Gastroesophageal sphincter (tissue), 4 donors: ENCODE data around the gene HEYL. TPM values are rescaled to one million over a fixed set of nuclear protein-coding genes. Genes with fewer than 3 reads are reported as not detected.

ENCODE experiments used
- ATAC-seq: fragments of 150-250 bp; one replicate; pipeline ENCODE4 v1.9.1; 2016; ENCODE audit warnings: mild to moderate bottlenecking, moderate library complexity
- H3K27ac ChIP-seq, 4 donors: fragments of 200-600 bp; sonication (generic) in 3 of 4; 1 replicate in 3 of 4; 2 replicates in 1 of 4; pipeline ENCODE4 v1.5.1; 2016 to 2019
- H3K27me3 ChIP-seq: fragments of 200-600 bp; sonication (generic); one replicate; pipeline ENCODE4 v1.5.1; 2019
- H3K36me3 ChIP-seq, 2 donors: fragments of 200-600 bp; sonication (generic); one replicate each; pipeline ENCODE4 v1.5.1; 2019; ENCODE audit warnings: control low read depth in 1 of 2
- H3K4me1 ChIP-seq, 3 donors: fragments of 200-600 bp; sonication (generic); 1 replicate in 2 of 3; 2 replicates in 1 of 3; pipeline ENCODE4 v1.5.1; 2016 to 2019; ENCODE audit warnings: control low read depth in 2 of 3
- H3K4me3 ChIP-seq, 2 donors: fragments of 200-600 bp; sonication (generic); one replicate each; pipeline ENCODE4 v1.5.1; 2019; ENCODE audit warnings: mild to moderate bottlenecking in 1 of 2, moderate library complexity in 1 of 2
- H3K9me3 ChIP-seq, 3 donors: fragments of 200-600 bp; sonication (generic); one replicate each; pipeline ENCODE4 v1.5.1; 2017 to 2019; ENCODE audit warnings: control low read depth in 2 of 3
- CTCF ChIP-seq, 4 experiments: fragments of 200-600 bp in 2 of 4; fragments of 450-650 bp in 2 of 4; sonication (generic) in 1 of 4; IDR thresholded peaks; one replicate each; pipeline ENCODE4 v1.5.1; 2017 to 2019; ENCODE audit warnings: antibody characterized with exemption in 4 of 4, mild to moderate bottlenecking in 2 of 4, moderate library complexity in 2 of 4
- EP300 ChIP-seq: sonication (generic); formaldehyde crosslinking; IDR thresholded peaks from one replicate; pipeline ENCODE4 v1.6.1; 2017; ENCODE audit warnings: antibody characterized with exemption, mild to moderate bottlenecking
- POLR2A ChIP-seq, 2 donors: fragments of 450-650 bp; IDR thresholded peaks; one replicate each; pipeline ENCODE4 v1.6.1; 2017; ENCODE audit warnings: antibody characterized with exemption in 2 of 2, mild to moderate bottlenecking in 2 of 2, moderate library complexity in 1 of 2
- POLR2AphosphoS5 ChIP-seq: sonication (generic); formaldehyde crosslinking; IDR thresholded peaks from one replicate; pipeline ENCODE4 v1.6.1; 2017; ENCODE audit warnings: antibody characterized with exemption
- WGBS, 2 donors: methylation state at CpG; one replicate each; pipeline ENCODE4 v1.1.5; 2018; ENCODE audit warnings: low coverage in 1 of 2; 5-methylcytosine and 5-hydroxymethylcytosine counted together
- total RNA-seq, 4 donors: library from RNA; depleted of rRNA; stranded (reverse); fragments of >200 nt; gene quantifications; one replicate each; pipeline ENCODE4 v1.1.0, GENCODE V29; 2016

Gene HEYL
- total RNA-seq, 4 donors from 2014 or later, result 3.0 to 8.4 (median 6.0) TPM

- WGBS, 2 donors, result 100% methylated on average over 2 of the region's 8 CpGs; no CpG with 5 or more reads in 1 of the 2 donors
- no peaks in the 10 kb centered on the region for H3K4me1 ChIP-seq
- no peak overlapping the region for H3K27ac ChIP-seq
- H3K9me3 ChIP-seq, result no peaks in the 10 kb centered on the region
- TF ChIP-seq EP300 (no peak), POLR2A (IDR thresholded peaks at IDR 0.05) (no peak), POLR2AphosphoS5 (no peak), CTCF (IDR thresholded peaks at IDR 0.05) (no peak)
- H3K36me3 ChIP-seq, result no peaks in the 10 kb centered on the region
- ATAC-seq, result no peak
- no peak overlapping the region for H3K4me3 ChIP-seq
- peaks cover 28% of the 10 kb centered on the region for H3K27me3 ChIP-seq
These were observed 24.1 kb upstream of the HEYL start for GRCh38 chr1:39663559-39663958.

- no peak overlapping the region for H3K27ac ChIP-seq
- H3K4me1 ChIP-seq, result peaks cover 0 to 3% (median 0%) of the 10 kb centered on the region in 3 donors
- ATAC-seq, result no peak
- no peak overlapping the region for H3K4me3 ChIP-seq
- H3K36me3 ChIP-seq, result no peaks in the 10 kb centered on the region
- peaks cover 24% of the 10 kb centered on the region for H3K27me3 ChIP-seq
- TF ChIP-seq POLR2AphosphoS5 (no peak), CTCF (IDR thresholded peaks at IDR 0.05) (no peak), POLR2A (IDR thresholded peaks at IDR 0.05) (no peak), EP300 (no peak)
- WGBS, 2 donors, result 86 to 100% methylated on average over 1 of the region's 1 CpG
- H3K9me3 ChIP-seq, result no peaks in the 10 kb centered on the region
These were observed 23.4 kb upstream of the HEYL start for GRCh38 chr1:39662861-39663260.

GRCh38 chr1:39659538-39659937 lies 20.1 kb upstream of the HEYL start:
- ATAC-seq, result no peak
- TF ChIP-seq POLR2A (IDR thresholded peaks at IDR 0.05), result no peak
- Histone ChIP-seq H3K27me3 (peaks cover 14% of the 10 kb centered on the region), H3K4me3 (no peak overlapping the region), H3K9me3 (no peaks in the 10 kb centered on the region), H3K27ac (no peak overlapping the region), H3K4me1 (peaks cover 0 to 3% (median 0%) of the 10 kb centered on the region in 3 donors), H3K36me3 (no peaks in the 10 kb centered on the region)
- 45 to 74% methylated on average over 2 to 3 of the region's 5 CpGs for WGBS, 2 donors

- Histone ChIP-seq H3K9me3 (no peaks in the 10 kb centered on the region), H3K27me3 (peaks cover 18% of the 10 kb centered on the region), H3K27ac (no peak overlapping the region), H3K4me1 (peaks cover 0 to 5% (median 0%) of the 10 kb centered on the region in 3 donors), H3K36me3 (no peaks in the 10 kb centered on the region), H3K4me3 (no peak overlapping the region)
- no peak for ATAC-seq
- TF ChIP-seq POLR2A (IDR thresholded peaks at IDR 0.05) (no peak), POLR2AphosphoS5 (no peak), CTCF (IDR thresholded peaks at IDR 0.05) (no peak), EP300 (no peak)
- 87% methylated on average over 7 of the region's 12 CpGs; no CpG with 5 or more reads in 1 of the 2 donors for WGBS, 2 donors
These were observed 19.7 kb upstream of the HEYL start for GRCh38 chr1:39659110-39659509.

GRCh38 chr1:39657923-39658485 lies 18.6 kb upstream of the HEYL start:
- peaks cover 21% of the 10 kb centered on the region for H3K27me3 ChIP-seq
- peak; percentile 55 for ATAC-seq
- no peaks in the 10 kb centered on the region for H3K9me3 ChIP-seq
- H3K36me3 ChIP-seq, result no peaks in the 10 kb centered on the region
- WGBS, 2 donors, result 19 to 28% methylated on average over 3 to 6 of the region's 6 CpGs
- TF ChIP-seq CTCF (IDR thresholded peaks at IDR 0.05) (peak in 3 of 4 experiments; percentile 40 to 66 (median 60)), EP300 (no peak), POLR2AphosphoS5 (no peak)
- H3K4me3 ChIP-seq, result no peak overlapping the region
- peaks cover 0 to 16% (median 0%) of the 10 kb centered on the region in 3 donors for H3K4me1 ChIP-seq
- no peak overlapping the region for H3K27ac ChIP-seq
